ENCODE measurements around the gene LRRC73. TPM values are rescaled to one million over a fixed set of nuclear protein-coding genes. Genes with fewer than 3 reads are reported as not detected.

The LRRC73 gene
- total RNA-seq, 2 experiments from 2014 or later = 0.45 to 0.52 TPM

GRCh38 chr6:43457643-43458042, 52.5 kb downstream of the LRRC73 start:
- H3K9me3 Mint-ChIP-seq = no peaks in the 10 kb centered on the region
- H3K4me1 ChIP-seq (ENCODE audit: insufficient read depth, low read length) = peaks cover 19% of the 10 kb centered on the region
- no peaks in the 10 kb centered on the region for H3K9me3 ChIP-seq (ENCODE audit: control insufficient read depth in 1 of 2, insufficient read depth in 1 of 2, low read length in 2 of 2)
- peaks cover 21% of the 10 kb centered on the region for H3K4me1 Mint-ChIP-seq (ENCODE audit: low read depth)
- ATAC-seq (ENCODE audit: poor library complexity) (no peak), DNase-seq (no peak)
- no peak overlapping the region for H3K4me3 ChIP-seq (ENCODE audit: low read length)
- CTCF ChIA-PET = interaction anchor here (0.6 to 1.9 kb wide), 4 partner anchors 20 to 237 kb away, joined by 4 to 10 read pairs (median 6); partner anchors contain the start of gene TJAP1
- POLR2A ChIA-PET = interaction anchor here (0.6 to 2.7 kb wide), 3 partner anchors 20 to 424 kb away, joined by 5 to 13 read pairs (median 6); partner anchors contain the start of genes LRRC73 and TJAP1
- H3K4me3 Mint-ChIP-seq = no peak overlapping the region
- no peaks in the 10 kb centered on the region for H3K36me3 ChIP-seq (ENCODE audit: insufficient read depth, low read length)
- TF ChIP-seq CTCF (IDR thresholded peaks at IDR 0.05) = no peak
- H3K27ac Mint-ChIP-seq = no peak overlapping the region
- intact Hi-C loops (cut with DNase I, micrococcal nuclease) = no loop called here
- H3K27ac ChIP-seq (ENCODE audit: low read depth in 1 of 2, low read length in 2 of 2) = no peak overlapping the region
- H3K27me3 ChIP-seq (ENCODE audit: control insufficient read depth in 1 of 2, insufficient read depth in 2 of 2, low read length in 2 of 2) = no peaks in the 10 kb centered on the region
- peaks cover 9% of the 10 kb centered on the region for H3K36me3 Mint-ChIP-seq (ENCODE audit: low read depth)
- H3K27me3 Mint-ChIP-seq = peaks cover 7% of the 10 kb centered on the region

Other genes starting within 250 kb of the LRRC73 start
- gene SLC22A7, start 212.1 kb downstream of the LRRC73 start, total RNA-seq = not detected
- 1 to 10 TPM; 1.8 to 2.0 TPM for gene CRIP3, start 201.5 kb downstream of the LRRC73 start, total RNA-seq
- 10 to 100 TPM; 20.4 TPM for gene ZNF318, start 140.7 kb downstream of the LRRC73 start, total RNA-seq
- gene ABCC10, start 82.8 kb downstream of the LRRC73 start, total RNA-seq = 10 to 100 TPM; 35.7 to 38.5 TPM
- under 1 TPM; 0.19 to 0.36 TPM for gene DLK2, start 54.8 kb downstream of the LRRC73 start, total RNA-seq
- gene TJAP1, start 32.8 kb downstream of the LRRC73 start, total RNA-seq = 10 to 100 TPM; 23.6 to 24.4 TPM
- 10 to 100 TPM; 36.5 to 37.9 TPM for gene YIPF3, start 6.6 kb upstream of the LRRC73 start, total RNA-seq
- 10 to 100 TPM; 46.6 to 47.8 TPM for gene POLR1C, start 6.7 kb upstream of the LRRC73 start, total RNA-seq
- gene XPO5, start 65.7 kb upstream of the LRRC73 start, total RNA-seq = 10 to 100 TPM; 26.8 to 31.2 TPM
- 1 to 10 TPM; 4.2 to 4.4 TPM for gene POLH, start 65.8 kb upstream of the LRRC73 start, total RNA-seq
- gene GTPBP2, start 118.9 kb upstream of the LRRC73 start, total RNA-seq = 10 to 100 TPM; 31.5 to 33.9 TPM
- gene MAD2L1BP, start 125.5 kb upstream of the LRRC73 start, total RNA-seq = 10 to 100 TPM; 36.6 to 39.2 TPM
- gene RSPH9, start 134.7 kb upstream of the LRRC73 start, total RNA-seq = not detected
- 10 to 100 TPM; 26.1 to 27.7 TPM for gene MRPS18A, start 177.4 kb upstream of the LRRC73 start, total RNA-seq

Data from CD4-positive, alpha-beta T cell (primary cell).